HG02610 (cell line): ENCODE results near the gene ADARB2.
"Not testable (repeated sequence)": the region's sequence is repeated elsewhere in the genome, so short reads cannot be mapped to it uniquely, and the experiment has no call there.

ENCODE experiments used
- ATAC-seq: cut with Tn5 transposase; IDR thresholded peaks from one replicate; pipeline ENCODE4 v1.9.1; 2021; ENCODE audit warnings: mild to moderate bottlenecking, moderate library complexity; ENCODE audit not compliant: unreplicated experiment

The ADARB2 gene

GRCh38 chr10:1169981-1170866 lies 567.1 kb downstream of the ADARB2 start:
- ATAC-seq = no peak

- no peak for ATAC-seq
These were observed 568.0 kb downstream of the ADARB2 start for GRCh38 chr10:1169186-1169885.

- ATAC-seq = no peak
These were observed 568.6 kb downstream of the ADARB2 start for GRCh38 chr10:1168763-1169162.

- no peak for ATAC-seq
These were observed 570.5 kb downstream of the ADARB2 start for GRCh38 chr10:1166828-1167275.

GRCh38 chr10:1166101-1166827 lies 571.1 kb downstream of the ADARB2 start:
- no peak for ATAC-seq

GRCh38 chr10:1163831-1164230 lies 573.5 kb downstream of the ADARB2 start:
- no peak for ATAC-seq

GRCh38 chr10:1163204-1163660 lies 574.1 kb downstream of the ADARB2 start:
- ATAC-seq = no peak

- ATAC-seq = no peak
These were observed 574.7 kb downstream of the ADARB2 start for GRCh38 chr10:1162481-1163203.

- not testable (repeated sequence) for ATAC-seq
These were observed 576.0 kb downstream of the ADARB2 start for GRCh38 chr10:1161315-1161673.

GRCh38 chr10:1160561-1161314 lies 576.6 kb downstream of the ADARB2 start:
- ATAC-seq = no peak

GRCh38 chr10:1159131-1160061 lies 577.9 kb downstream of the ADARB2 start:
- no peak for ATAC-seq

GRCh38 chr10:1158536-1158935 lies 578.8 kb downstream of the ADARB2 start:
- not testable (repeated sequence) for ATAC-seq

- no peak for ATAC-seq
These were observed 579.3 kb downstream of the ADARB2 start for GRCh38 chr10:1158066-1158465.

- no peak for ATAC-seq
These were observed 579.8 kb downstream of the ADARB2 start for GRCh38 chr10:1157615-1157933.

GRCh38 chr10:1156921-1157614 lies 580.3 kb downstream of the ADARB2 start:
- no peak for ATAC-seq

- ATAC-seq = no peak
These were observed 580.8 kb downstream of the ADARB2 start for GRCh38 chr10:1156616-1156886.

GRCh38 chr10:1155791-1156615 lies 581.3 kb downstream of the ADARB2 start:
- no peak for ATAC-seq
